Epithelial cell of prostate (primary cell): ENCODE results near the gene CASTOR2.
"Not testable (repeated sequence)": the region's sequence is repeated elsewhere in the genome, so short reads cannot be mapped to it uniquely, and the experiment has no call there.

Experiments
- DNase-seq: peaks from one replicate; pipeline ENCODE4 v3.0.0-alpha.2; 2011; ENCODE audit warnings: low read depth, low spot score
- H3K27ac ChIP-seq: fragments of 450-650 bp; 2 replicates; pipeline ENCODE4 v1.5.1; 2017; ENCODE audit warnings: mild to moderate bottlenecking

CASTOR2 gene

DNA sequence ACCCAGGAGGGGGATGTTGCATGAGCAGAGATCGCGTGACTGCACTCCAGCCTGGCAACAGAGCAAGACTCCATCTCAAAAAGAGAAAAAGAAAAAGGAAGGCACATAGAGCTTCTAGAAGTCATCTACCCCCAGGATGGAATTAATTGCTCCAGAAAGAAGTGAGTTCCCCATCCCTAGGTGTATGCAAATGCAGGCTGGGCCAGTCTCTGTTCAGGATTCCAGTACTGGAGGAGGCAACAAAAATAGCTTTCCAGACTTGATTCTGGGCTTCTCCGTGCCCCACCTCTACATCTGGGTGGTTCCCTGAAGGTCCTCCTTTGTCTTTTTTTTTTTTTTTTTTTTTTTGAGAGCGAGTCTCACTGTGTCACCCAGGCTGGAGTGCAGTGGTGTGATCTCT lies 28.6 kb downstream of the CASTOR2 start:
- no peak overlapping the region for H3K27ac ChIP-seq
- DNase-seq, result no peak

DNA sequence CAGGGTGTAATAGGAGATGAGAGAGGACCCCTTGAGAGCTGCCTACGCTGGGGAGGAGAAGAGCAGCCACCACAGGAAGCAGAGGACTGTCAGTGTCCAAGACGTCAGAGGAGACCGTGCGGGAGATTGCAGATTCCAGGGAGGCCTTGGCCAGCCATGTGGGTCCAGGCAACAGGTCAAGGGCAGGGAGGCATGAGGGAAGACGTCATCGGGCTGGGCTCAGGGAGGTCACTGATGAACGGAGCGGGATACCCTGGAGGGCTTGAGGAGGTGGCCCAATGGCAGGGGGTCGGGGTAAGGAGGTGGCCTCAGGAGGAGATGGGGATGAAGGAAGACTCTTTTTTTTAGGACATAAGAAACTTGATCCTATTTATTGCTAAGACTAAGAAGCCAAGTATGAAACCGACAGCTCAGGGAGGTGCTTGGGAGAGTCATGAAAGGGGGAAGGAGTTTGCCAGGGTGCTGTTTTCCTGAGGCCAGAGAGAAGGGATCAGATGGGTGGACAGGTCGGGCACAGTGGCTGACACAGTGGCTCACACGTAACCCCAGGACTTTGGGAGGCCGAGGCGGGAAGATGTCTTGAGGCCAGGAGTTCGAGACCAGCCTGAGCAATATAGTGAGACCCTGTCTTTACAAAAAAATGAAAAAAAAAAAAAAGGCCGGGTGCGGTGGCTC lies 30.5 kb downstream of the CASTOR2 start:
- DNase-seq, H3K27ac ChIP-seq: not testable (repeated sequence)

DNA sequence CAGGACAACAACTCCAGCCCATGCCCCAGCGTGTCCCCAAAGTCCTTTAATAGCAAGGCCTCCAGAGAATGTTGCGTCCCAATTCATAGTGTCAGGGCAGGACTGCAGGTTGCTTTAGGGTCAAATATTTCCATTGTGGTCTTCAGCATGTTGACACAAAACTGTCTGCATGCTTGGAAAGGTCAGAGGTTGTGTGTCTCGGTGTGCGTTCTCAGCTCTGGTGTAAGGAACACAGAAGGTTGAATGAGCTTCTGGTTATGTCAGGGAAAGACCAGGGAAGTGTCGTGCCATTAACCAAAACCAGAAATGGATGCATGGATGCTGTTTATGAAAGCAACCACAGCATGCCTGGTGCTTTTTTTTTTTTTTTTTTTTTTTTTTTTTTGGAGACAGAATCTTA lies 31.9 kb downstream of the CASTOR2 start:
- H3K27ac ChIP-seq, DNase-seq: not testable (repeated sequence)

DNA sequence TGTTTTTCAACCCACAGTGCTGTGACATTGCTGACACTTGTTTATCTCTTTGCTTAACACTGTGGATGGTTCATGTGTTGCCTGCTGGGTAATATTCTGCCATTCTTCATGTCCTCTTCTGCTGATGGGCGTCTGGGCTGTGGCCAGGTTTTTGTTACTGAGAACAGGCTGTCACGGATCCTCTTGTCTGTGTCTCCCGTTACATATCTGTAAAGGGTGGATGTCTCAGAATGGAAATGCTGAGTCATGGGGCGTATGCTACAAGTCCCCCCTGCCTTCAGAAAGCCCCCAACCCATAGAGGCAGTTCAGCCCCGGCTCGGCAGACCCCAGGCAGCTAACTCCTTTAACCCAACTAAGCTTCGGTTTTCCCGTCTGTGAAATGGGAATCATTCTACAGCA lies 33.3 kb downstream of the CASTOR2 start:
- not testable (repeated sequence) for H3K27ac ChIP-seq, DNase-seq

DNA sequence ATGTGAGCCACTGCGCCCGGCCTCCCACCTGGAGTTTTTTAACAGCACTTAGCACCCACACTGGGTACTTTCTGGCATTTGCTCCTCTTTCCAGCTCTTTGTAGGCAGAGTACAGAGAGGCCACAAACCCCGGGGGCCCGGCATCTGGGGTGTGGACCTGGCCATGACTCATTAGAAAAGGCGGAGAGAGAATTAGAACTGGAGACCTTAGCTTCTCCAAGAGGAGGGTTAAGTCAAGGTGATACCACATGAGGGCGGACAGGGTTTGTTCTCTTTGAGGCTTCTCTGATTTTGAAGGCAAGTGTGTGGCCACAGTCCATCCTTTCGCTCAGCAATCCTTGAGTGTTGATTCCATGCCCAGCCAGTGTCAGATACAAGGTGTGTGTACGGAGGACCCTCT lies 36.9 kb downstream of the CASTOR2 start:
- not testable (repeated sequence) for DNase-seq

DNA sequence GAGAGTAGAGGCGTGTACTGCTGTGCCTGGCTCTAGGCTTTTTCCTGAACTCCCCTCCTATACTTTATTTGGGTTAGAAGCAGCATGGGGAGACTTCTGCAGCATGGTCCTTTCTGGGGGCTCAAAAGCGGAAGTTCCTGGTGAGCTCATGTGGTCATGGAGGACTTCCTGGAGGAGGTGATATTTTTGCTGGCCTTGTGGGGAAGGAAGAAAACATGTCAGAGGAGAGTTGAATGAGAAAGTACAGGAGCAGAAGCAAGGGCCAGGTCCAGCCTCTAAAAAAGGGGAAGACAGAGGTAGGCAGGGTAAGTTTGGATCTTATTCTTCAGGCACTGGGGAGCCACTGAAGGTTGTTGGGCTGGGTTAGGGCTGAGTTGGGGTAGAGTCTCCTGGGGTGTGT lies 45.5 kb downstream of the CASTOR2 start:
- H3K27ac ChIP-seq, result no peak overlapping the region
- no peak for DNase-seq

More for the DNA sequence above, 36.9 kb downstream of the CASTOR2 start:
- H3K27ac ChIP-seq, result not testable (repeated sequence)

DNA sequence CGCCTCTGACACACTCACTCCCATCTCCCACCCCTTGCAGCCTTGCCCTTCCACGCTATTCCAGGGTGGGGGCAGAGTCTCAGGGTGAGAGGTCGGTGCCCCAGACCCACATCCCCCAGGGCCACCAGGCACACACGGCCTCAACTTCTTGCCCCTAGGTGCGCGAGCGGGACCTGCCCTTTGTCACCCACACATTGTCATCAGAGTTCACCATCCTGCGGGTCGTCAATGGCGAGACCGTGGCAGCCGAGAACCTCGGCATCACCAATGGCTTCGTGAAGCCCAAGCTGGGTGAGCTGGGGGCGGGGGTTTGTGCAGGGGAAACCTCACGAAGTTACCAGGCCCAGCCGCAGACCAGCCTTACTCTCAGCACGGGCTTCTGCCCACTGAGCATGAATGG lies 53.3 kb downstream of the CASTOR2 start:
- no peak overlapping the region for H3K27ac ChIP-seq
- DNase-seq, result no peak

DNA sequence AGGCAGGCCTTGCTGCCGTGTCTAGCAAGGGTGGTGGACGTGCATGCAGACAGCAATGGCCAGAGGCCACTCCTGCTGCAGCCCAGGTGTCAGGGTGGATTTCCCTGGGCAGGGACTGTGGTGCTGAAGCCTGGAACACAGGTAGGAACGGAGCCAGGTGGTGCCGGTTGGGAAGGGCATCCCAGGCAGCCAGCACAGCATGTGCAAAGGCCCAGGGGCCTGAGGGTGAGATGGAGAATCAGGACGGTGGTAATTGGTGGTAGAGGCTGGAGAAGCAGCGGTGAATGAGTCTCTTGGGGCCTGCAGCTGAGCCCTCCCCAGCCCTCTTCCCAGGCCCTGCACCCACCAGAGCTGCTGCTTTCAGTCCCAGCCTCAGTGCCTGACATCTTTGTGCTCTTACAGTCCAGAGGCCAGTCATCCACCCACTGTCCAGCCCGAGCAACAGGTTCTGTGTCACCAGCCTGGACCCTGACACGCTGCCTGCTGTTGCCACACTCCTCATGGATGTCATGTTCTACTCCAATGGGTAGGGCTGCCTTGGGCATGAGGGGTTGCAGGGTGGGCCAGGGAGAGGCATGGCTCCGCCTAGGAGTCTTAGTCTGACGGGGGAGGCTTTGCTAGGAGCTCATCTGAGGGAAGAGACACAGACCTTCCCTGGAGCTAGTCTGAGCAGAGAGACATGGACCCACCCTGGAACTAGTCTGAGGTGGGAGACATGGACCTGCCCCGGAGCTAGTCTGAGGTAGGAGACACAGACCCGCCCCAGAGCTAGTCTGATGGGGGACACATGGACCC lies 54.3 kb downstream of the CASTOR2 start:
- H3K27ac ChIP-seq, result no peak overlapping the region
- DNase-seq, result no peak

DNA sequence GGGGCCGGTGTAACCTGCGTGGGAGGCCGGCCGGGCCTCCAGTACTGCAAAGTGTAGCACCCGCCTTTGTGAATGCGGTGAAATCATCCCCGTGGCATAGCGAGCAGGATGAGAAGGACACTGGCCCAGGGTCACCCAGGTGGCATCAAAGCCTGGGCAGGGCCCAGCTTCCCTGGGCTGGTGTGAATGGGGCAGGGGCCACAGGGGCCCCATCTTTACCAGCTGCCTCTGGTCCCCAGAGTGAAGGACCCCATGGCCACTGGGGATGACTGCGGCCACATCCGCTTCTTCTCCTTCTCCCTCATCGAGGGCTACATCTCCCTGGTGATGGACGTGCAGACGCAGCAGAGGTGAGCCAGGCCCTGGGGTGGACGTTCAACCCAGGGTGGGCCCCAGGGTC lies 55.3 kb downstream of the CASTOR2 start:
- DNase-seq, result no peak
- H3K27ac ChIP-seq, result no peak overlapping the region

DNA sequence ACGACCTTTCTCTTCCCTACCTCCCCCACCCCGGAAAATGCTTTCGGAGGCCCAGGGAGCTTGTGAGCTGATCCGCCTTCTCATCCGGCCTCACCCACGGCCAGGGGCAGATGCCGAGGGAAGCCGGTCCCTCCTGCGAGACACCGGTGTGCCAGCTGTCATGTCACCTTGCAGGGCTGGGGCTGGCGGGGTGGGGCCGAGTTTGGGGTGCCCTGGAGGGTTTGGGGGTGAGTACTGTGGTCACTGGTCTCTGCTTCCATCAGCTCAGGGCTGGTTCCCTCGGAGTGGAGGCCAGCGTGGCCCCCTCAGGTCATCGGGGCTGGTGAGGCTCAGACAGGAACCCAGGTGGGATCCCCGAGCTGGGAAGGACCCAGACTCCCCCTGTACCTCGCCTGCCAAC lies 60.4 kb downstream of the CASTOR2 start:
- H3K27ac ChIP-seq, result no peak overlapping the region
- DNase-seq, result no peak

DNA sequence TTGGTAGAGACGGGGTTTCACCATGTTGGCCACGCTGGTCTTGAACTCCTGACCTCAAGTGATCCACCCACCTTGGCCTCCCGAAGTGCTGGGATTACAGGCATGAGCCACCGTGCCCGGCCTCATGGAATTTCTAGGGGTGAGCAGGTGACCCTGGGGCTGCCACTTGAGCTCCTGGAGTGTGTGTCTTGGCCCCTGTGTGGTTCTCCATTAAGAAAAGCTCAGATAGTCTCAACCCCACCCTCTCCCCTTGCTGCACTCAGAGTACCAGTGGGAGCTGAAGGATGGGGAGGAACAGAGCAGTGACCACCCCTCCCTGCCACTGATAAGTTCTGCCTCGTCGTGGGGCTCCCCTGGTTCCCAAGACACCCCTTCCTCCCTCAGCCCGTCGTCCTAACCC lies 63.8 kb downstream of the CASTOR2 start:
- no peak overlapping the region for H3K27ac ChIP-seq
- no peak for DNase-seq

DNA sequence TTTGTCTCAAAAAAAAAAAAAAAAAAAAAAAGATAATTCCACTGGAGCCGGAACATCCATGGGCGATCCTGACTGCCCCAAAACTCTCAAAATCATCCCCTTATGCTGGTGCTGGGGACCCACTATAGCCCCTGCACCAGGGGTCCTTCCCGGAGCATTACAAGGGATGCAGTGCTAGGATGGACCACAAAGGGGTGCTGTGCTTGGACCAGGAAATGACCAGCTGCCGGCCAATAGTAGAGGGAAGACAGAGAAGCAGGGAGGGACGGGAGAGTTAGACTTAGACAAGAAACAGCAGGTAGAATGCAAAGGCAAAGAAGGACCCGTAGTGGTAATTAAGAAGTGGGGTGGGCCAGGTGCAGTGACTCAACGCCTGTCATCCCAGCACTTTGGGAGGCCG lies 68.6 kb downstream of the CASTOR2 start:
- DNase-seq, result no peak

DNA sequence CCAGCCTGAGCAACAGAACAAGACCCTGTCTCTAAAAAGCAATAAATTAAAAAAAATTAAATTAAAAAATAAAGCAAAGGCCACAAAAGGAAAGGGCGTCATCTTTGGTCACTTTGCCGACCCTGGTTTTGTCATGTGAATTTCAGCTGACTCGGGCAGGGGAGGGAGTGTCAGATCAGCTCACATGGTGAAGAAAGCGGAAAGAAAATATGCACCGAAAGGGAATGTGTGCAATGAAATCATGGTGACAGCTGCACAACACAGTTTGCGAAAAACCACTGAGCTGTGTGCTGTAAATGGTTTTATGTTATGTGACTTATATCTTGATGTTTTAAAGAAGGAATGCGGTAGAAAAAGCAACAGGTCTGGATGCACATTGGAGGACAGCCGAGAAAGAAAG lies 69.3 kb downstream of the CASTOR2 start:
- no peak overlapping the region for H3K27ac ChIP-seq
- no peak for DNase-seq

More for the DNA sequence above, 68.6 kb downstream of the CASTOR2 start:
- H3K27ac ChIP-seq, result no peak overlapping the region

DNA sequence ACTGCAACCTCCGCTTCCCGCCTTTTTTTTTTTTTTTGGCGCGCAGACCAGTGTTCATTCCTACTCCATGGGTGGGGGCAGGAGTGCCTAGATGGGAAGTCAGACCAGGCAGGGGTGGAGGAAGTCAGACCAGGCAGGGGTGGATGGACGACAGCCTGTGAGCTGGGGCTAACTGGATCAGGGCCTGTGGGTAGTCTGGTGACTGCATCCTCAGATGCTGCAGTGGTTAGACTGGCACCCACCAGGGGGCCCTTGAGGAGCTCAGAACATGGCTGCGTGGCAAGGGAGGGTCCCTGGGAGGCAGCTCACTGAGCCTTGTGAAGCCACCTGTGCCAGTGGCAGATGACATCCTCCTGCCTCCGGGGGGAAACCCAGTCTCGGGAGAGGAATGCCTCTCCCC lies 74.0 kb downstream of the CASTOR2 start:
- peak overlapping the region; percentile 65 for H3K27ac ChIP-seq
- no peak for DNase-seq

DNA sequence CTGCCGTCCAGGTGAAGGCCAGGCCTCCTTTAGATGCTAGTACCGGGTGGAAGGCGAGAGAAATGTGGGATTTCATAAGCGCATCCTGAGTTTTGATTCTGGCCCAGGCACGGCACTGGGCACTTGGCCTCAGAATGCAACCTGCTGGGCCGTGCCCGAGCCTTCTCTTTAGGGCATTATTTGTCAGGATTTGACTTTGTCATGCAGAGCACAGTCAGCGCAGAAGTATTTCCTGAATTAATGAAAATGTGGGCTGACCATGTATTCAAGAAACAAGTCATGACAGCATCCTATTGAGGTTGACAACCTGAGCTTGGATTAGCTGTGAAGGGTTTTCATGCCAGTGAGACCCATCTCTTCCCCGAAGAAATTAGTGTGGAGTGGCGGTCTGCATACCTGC lies 74.7 kb downstream of the CASTOR2 start:
- peak overlapping the region; percentile 65 for H3K27ac ChIP-seq
- peak; percentile 44 for DNase-seq

DNA sequence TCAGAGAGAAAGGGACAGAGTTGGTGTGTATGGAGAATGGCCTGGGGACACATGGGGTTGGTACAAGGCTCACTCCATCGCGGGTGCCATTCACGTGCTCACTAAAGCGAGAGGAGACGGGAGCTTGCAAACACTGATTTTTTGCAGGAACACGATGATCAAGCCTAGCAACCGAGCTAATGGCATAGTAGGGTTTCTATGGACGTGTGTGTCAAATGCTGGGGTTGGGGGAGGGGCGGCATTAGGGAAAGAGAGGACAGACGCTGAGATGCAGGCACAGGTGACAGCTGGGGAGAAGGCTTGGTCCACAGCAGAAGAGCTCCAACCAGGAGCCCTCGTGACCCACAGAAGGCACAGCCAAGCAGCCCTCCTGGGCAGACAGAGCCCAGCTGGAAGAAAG lies 75.2 kb downstream of the CASTOR2 start:
- DNase-seq, result no peak
- peak overlapping the region; percentile 65 for H3K27ac ChIP-seq

DNA sequence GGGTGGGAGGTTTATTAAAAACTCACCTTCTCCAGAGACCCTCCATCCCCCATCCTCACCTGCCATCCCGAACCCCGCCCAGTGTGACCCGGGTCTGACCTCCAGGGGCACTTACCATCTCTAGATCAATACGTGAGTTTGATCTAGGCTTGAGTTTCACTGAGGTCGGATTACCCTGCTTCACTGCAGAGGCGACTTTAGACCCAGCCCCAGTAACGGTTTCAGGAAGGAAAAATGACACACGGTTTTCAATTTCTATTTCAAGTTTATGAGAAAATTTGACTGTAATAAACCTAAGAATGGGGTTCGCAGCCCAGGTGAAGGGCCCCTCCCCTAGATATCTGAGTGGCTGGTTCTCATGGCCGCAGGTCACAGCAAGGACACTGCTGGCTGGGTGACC lies 76.0 kb downstream of the CASTOR2 start:
- no peak for DNase-seq
- H3K27ac ChIP-seq, result no peak overlapping the region

DNA sequence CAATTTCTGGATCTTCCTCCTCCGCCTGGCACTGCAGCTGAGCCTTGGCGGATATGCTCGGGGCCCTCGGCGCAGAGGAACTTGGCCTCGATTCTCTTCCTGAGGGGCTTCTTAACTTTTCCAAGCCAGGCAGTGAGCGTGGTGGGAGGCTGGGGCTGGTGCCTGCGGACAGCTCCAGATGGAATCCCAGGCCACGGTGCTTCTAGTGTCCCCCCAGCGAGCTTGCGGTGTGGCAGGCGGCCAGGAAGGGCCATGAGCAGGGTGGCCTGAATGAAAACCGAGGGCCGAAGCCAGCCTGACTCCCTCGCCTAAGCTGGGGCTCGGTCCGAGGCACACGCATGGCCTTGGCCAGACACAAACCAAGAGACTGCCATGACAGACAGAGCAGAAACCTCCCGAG lies 77.8 kb downstream of the CASTOR2 start:
- no peak overlapping the region for H3K27ac ChIP-seq
- no peak for DNase-seq

DNA sequence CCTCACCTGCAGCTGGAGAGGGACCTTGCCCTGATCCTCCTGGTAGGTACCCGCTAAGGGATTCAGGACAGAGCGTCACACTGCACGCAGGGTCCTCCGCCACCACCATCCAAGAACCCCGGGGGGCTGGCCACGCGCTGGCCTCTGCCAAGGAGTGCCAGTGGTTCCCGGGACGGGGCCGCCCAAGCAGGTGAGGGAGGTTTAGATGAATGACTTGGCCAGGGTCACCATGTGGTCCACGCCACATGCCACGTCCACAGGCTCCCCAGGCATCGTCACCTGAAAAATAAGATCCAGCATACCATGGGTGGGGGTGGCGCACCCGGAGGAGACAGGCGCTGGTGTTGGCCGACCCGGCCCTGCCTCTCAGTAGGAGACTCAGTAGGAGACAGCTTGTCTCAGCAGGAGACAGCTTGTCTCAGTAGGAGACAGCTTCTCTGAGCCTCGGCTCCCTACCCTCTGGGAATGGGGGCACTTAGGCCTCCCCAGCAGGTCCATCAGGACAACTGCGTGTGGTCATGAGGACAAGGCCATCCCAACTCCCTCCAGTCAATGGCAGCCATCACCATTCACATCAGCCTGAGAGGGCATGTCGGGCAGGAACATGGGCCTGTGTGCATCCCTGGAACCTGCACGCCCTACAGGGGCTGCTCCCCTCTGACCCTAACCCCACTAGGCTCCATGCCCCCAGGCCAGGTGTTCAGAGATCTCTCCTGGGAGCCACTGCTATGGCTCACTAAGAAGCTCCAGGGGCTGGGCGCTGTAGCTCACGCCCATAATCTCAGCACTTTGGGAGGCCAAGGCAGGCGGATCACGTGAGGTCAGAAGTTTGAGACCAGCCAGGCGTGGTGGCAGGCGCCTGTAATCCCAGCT lies 78.6 kb downstream of the CASTOR2 start:
- DNase-seq, result no peak
- no peak overlapping the region for H3K27ac ChIP-seq

DNA sequence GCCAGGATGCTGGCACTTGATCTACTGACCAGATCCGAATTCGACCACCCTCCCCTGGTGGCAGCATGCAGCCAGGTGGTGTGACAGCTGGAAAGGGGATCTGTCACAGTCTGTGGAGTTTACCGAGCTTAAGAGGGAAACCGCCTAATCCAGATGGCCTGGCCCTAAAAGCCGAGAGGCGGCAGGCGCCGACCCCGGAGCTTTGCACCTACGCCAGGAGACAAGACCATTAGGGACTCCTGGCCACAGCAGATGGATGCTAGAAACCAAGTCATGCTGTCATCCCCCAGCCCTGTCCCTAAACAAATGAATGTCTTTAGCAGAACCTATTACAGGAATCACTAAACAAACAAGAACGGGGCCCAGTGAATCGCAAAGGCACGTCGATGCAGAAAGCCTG lies 81.4 kb downstream of the CASTOR2 start:
- no peak overlapping the region for H3K27ac ChIP-seq
- DNase-seq, result no peak
